ENCODE data around the gene PON2. TPM values are rescaled to one million over a fixed set of nuclear protein-coding genes. Genes with fewer than 3 reads are reported as not detected.
"Not testable (repeated sequence)": the region's sequence is repeated elsewhere in the genome, so short reads cannot be mapped to it uniquely, and the experiment has no call there.

PON2 gene
- total RNA-seq (2014; rRNA removed; shearing (Covaris generic)), result 44.2 and 52.6 TPM in 2 replicates

- peak; percentile 91 for DNase-seq (ENCODE audit: low read depth)
Measured at GRCh38 chr7:95434557-95435421, at the start of gene PON2. TSS of gene PON2 (minus strand) at chr7:95435028. CDS start at chr7:95434951, 77 bp downstream.

GRCh38 chr7:95482424-95482823 lies 47.6 kb upstream of the PON2 start:
- no peak for DNase-seq (ENCODE audit: low read depth)

DNA sequence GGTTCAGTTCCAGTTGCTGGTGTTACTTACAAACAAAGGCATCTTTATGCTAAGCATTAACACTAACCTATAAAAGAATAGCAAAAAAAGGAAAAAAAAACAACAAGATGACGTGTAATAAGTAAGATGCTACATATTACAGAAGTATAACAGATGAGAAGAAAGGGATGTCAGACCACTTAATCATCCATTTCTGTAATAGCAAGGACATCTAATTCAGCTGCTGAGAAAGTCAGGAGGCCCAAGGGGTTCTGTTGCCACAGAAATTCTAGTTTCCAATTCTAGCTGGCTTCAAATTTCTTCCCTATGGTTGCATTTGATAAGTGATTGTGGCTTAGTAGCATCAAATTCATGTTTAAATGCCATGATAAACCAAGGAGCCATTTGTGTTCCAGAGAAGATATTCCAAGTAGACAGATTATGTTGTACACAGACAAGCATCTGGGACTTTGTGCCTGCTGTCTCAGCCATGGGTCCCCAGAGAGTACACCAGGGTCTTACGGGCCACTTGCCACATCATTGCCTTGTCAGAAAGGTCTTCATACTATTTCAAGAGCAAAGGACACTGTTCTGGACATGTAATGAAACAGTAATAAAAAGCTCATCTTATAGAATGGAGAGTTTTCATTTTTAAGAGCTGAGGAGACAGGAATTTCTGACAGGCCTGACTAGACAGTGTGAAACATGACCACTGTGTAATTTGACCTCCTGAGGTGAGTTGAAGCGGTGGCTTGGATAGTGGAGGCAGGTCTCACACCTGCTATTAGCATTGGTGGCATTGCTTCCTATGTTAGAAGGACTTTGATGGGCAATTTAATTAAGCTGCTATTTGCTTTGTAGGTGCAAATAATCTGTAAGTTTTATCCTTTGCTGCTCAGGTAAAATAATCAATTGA lies 46.7 kb upstream of the PON2 start:
- no peak for DNase-seq (ENCODE audit: low read depth)

DNA sequence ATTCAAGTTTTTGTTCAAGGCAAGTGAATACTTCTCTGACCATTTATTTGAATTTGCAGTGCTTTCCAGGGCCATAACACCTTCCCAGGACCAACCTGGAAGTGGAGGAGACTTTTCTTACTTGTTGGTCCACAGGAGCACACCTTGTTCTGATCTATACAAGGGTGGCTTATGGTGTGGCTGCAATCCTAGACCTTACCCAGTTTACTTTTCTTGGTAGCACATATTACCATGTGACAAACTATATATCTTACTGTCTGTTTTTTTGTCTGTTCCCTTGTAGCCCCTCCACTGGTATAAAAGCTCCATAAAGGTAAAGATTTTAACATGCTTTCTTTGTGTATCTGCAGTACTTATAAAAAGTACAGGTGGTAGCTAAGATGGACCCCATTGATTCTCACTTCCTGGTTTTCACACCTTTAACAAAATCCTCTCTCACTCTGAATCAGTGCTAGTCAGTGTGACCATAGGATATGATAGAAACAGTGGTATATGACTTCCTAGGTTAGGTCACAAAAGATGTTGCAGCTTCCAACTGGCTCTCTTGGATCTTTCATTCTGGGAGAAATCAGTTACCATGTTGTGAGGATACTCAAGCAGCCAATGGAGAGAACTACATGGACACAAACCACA lies 45.3 kb upstream of the PON2 start:
- no peak for DNase-seq (ENCODE audit: low read depth)

DNA sequence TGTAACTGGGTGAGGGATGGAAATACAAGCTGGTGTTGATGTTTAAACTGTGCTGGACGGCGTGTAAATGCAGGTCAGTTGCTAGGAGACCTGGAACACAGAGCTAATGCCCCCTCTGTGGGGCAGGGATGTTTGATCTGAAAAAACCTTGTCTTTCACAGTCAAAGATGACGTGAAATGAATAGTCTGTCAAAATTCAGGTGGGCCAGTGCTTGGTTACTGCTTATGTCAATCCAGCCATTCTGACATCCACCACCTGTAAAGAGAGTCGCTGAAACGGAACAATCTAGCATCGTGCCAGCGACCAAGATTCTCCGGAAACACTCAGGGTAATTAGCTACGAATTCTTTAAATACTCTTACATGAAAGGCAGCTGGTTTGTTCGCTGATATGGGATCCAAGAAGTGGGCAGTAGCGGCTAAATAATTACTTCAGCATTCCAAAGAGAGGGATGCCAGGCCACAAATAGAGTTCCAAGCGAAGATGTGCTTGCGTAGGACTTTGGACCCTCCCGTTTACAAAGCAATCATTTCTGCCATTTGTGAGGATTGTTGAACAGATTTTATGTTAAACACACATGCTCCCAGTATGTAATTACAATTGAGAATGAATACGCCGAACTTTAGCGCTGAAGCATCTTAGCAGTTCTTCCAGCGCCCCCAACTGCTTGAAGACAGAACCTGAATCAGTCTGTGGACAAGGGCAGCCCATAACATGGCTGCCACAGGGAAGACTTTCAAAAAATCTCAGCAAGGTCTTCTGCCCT lies 43.6 kb upstream of the PON2 start:
- peak; percentile 42 for DNase-seq (ENCODE audit: low read depth)

GRCh38 chr7:95476904-95477594 lies 42.2 kb upstream of the PON2 start:
- DNase-seq (ENCODE audit: low read depth), result peak; percentile 68

- DNase-seq (ENCODE audit: low read depth), result no peak
Measured at GRCh38 chr7:95476072-95476847, 41.4 kb upstream of the PON2 start.

DNA sequence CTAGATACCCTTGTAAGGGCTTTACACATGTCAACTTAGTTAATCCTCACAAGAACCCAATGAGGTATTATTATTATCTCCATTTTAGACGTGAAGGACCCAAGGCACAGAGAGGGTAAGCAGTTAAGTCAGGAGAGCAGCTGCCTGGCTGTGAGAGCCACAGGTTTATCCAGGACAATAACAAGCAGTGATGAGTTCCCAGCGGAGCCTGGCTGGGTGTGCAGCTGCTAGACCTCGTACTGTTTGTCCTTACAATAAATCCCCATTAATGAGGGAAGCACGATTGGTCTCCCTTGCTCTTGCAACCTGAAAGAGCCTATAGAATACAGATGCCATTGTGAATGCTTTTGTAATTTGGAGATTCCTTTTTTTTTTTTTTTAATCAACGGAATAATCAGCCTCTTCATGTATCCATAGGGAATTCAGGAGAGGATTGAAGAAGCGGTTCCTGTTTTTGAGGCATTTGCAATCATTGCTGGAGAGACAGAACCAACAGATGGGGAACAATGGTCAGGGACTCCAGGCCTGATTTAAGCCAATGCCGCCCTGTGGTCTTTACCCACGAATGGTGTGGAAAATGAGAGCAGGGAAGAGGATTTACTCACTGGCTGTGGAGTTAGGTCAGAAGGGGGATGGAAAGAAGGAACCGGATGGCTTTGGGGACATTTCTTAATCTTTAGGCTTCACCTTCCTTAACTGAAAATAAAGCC lies 38.6 kb upstream of the PON2 start:
- DNase-seq (ENCODE audit: low read depth), result no peak

GRCh38 chr7:95472581-95473161 lies 37.8 kb upstream of the PON2 start:
- DNase-seq (ENCODE audit: low read depth), result peak; percentile 52

DNA sequence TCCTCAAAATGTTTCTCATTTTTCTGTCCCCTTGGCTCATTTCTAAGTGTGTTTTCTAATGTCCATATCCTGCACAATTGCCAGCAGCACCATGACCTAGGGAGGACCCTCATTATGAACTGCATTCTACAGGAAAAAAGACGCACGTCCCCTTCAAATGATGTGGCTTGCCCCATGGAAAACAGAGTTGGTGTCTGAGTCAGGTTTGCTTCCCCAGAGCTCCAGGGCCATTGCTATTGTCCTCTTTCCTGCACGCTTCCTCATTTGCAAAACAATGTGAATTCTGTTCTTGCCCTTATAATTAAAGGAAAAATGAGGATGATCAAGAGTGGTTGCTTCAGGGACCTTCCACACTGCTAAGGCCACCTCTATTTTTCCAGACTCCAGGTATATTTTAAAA lies 36.2 kb upstream of the PON2 start:
- no peak for DNase-seq (ENCODE audit: low read depth)

- peak; percentile 75 for DNase-seq (ENCODE audit: low read depth)
Measured at GRCh38 chr7:95470452-95470851, 35.6 kb upstream of the PON2 start.

GRCh38 chr7:95469848-95470247 lies 35.0 kb upstream of the PON2 start:
- peak; percentile 11 for DNase-seq (ENCODE audit: low read depth)

DNA sequence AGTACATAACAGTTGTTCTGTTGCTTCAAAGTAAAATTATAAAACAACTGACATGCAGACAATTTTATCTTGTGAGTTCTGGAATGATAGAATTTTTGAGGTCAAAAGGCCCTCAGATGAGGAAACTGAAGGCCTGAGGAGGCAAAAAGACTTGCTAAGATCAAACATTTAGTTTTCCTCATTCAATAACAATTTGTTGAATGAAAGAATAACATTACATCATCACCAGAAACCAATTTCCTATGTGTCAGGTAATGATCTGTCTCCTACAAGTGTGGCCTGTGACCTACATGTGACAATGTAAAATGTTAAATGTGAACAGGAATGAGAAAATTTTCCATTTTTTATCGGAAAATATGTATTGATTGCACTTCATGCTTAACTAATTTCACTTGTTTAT lies 34.4 kb upstream of the PON2 start:
- no peak for DNase-seq (ENCODE audit: low read depth)

GRCh38 chr7:95467912-95468607 lies 33.2 kb upstream of the PON2 start:
- DNase-seq (ENCODE audit: low read depth), result no peak

DNA sequence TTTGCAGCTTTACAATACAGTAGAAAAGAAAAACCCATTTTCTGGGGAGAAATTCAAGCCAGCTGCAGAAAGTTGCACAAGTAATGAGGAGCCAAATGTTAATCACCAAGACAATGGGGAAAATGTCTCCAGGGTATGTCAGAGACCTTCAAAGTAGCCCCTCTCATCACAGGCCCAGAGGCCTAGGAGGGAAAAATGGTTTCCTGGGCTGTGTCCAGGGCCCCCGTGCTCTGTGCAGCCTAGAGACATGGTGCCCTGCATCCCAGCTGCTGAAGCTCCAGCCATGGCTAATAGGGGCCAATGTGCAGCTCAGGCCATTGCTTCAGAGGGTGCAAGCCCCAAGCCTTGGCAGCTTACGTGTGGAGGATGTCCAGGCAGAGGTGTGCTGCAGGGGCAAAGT lies 25.8 kb upstream of the PON2 start:
- not testable (repeated sequence) for DNase-seq (ENCODE audit: low read depth)

- DNase-seq (ENCODE audit: low read depth), result no peak
Measured at GRCh38 chr7:95457947-95458346, 23.1 kb upstream of the PON2 start.

GRCh38 chr7:95454438-95455045 lies 19.7 kb upstream of the PON2 start:
- DNase-seq (ENCODE audit: low read depth), result no peak

DNA sequence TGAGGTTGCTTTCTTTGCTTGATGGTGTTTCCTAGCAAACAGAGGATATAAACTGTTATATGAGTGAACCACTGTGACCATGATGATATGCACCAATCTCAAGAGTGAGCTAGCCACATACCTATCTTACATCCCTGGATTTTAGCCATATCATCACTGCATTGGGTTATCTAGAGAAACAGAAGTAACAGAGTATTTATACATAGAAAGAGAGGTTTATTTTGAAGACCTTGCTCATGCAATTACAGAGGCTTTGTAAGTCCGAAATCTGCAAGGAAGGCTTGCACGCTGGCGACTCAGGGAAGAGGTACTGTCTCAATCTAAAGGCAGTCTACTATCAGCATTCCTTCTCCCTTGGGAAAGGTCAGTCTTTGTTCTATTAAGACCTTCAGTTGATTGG lies 11.8 kb upstream of the PON2 start:
- DNase-seq (ENCODE audit: low read depth), result no peak

Measured in Daoy (cell line).